ENCODE results near the gene LRRTM3.

LRRTM3 gene

DNA sequence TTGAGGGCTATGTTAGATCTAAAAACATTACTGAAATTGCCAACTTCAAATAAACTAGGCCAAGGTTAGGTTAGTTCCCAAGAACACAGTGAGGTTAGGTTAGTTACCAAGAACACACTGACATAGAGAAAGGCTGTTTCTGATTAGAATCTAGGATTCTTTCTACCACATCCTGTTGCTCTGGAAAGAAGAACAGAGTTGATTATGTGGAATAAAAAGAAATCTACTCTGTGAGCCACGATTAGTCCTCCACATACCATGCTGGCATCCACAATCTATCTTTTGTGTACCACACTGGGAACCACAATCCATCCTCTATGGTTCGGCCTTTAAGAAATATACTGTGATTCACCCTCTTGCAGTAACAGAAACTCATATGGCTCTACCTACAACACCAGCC, 91.4 kb downstream of the LRRTM3 start:
- Histone ChIP-seq H3K9me3 (ENCODE audit: control insufficient read depth in 2 of 2, low read length in 2 of 2) (no peaks in the 10 kb centered on the region), H3K4me1 (ENCODE audit: control insufficient read depth, insufficient read depth, low read length) (no peaks in the 10 kb centered on the region), H3K9ac (ENCODE audit: low read length in 2 of 2) (no peak overlapping the region), H3K27ac (ENCODE audit: low read length) (no peak overlapping the region), H3K4me3 (ENCODE audit: low read length in 2 of 2) (no peak overlapping the region), H3K36me3 (ENCODE audit: control insufficient read depth in 2 of 2, insufficient read depth in 2 of 2, low read length in 2 of 2) (no peaks in the 10 kb centered on the region), H3K27me3 (ENCODE audit: control insufficient read depth in 1 of 2, insufficient read depth in 2 of 2, low read length in 2 of 2) (no peaks in the 10 kb centered on the region)

DNA sequence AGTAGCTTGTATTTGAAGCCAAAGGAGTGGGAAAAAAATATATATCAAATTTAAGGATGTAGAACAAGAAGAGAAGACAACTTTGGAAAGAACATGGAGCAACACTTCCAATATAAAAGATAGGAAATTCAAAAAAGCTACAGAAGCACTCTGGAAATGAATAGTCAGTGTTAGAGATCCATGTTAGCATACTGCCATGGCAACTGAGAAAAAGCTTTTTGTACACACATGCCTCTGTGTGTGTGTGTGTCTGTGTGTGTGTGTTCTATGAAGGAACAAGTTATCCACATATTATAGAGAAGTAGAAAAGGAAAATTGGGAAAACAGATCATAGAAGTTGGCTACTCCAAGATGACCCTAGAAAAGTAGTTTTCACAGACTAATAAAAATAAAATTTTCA, 96.3 kb downstream of the LRRTM3 start:
- Histone ChIP-seq H3K9ac (ENCODE audit: low read length in 2 of 2) (no peak overlapping the region), H3K4me1 (ENCODE audit: control insufficient read depth, insufficient read depth, low read length) (no peaks in the 10 kb centered on the region), H3K4me3 (ENCODE audit: low read length in 2 of 2) (no peak overlapping the region), H3K9me3 (ENCODE audit: control insufficient read depth in 2 of 2, low read length in 2 of 2) (no peaks in the 10 kb centered on the region), H3K36me3 (ENCODE audit: control insufficient read depth in 2 of 2, insufficient read depth in 2 of 2, low read length in 2 of 2) (no peaks in the 10 kb centered on the region), H3K27ac (ENCODE audit: low read length) (no peak overlapping the region), H3K27me3 (ENCODE audit: control insufficient read depth in 1 of 2, insufficient read depth in 2 of 2, low read length in 2 of 2) (no peaks in the 10 kb centered on the region)

DNA sequence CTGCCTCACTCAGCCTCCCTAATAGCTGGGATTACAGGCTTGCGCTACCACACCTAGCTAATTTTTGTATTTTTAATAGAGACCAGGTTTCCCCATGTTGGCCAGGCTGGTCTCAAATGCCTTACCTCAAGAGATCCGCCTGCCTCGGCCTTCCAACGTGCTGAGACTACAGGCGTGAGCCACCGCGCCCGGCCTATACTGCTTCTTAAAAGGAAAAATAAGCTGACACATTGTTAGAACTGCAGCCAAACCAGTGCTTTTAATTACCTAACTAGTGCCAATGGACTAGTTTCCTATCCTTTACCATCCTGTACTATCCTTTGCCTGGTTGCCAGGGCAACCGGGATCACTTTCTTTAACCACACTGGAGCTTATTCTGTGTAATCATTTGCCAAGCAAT, 108.0 kb downstream of the LRRTM3 start:
- Histone ChIP-seq H3K9me3 (ENCODE audit: control insufficient read depth in 2 of 2, low read length in 2 of 2) (no peaks in the 10 kb centered on the region), H3K27me3 (ENCODE audit: control insufficient read depth in 1 of 2, insufficient read depth in 2 of 2, low read length in 2 of 2) (no peaks in the 10 kb centered on the region), H3K36me3 (ENCODE audit: control insufficient read depth in 2 of 2, insufficient read depth in 2 of 2, low read length in 2 of 2) (no peaks in the 10 kb centered on the region), H3K9ac (ENCODE audit: low read length in 2 of 2) (no peak overlapping the region), H3K4me1 (ENCODE audit: control insufficient read depth, insufficient read depth, low read length) (no peaks in the 10 kb centered on the region), H3K4me3 (ENCODE audit: low read length in 2 of 2) (no peak overlapping the region), H3K27ac (ENCODE audit: low read length) (no peak overlapping the region)

DNA sequence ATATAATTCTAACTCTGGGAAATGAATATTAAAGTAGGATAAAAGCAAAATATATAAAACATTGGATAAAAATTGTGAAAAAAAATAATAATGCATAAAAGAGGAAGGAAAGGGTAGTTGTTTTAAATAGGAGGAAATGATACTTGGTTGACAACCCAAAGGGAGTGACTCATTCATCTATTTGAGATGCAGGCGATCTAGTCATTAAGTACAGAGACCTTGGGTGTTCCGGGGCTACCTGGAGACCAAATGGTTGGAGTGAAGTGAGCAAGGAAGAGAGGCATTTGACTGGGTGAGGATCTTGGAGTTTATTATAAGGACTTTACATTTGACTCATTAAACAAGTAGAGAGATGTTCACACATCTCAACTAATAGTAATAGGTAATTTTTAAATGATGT, 111.0 kb downstream of the LRRTM3 start:
- no peak overlapping the region for H3K27ac ChIP-seq (ENCODE audit: low read length)
- H3K9ac ChIP-seq (ENCODE audit: low read length in 2 of 2): no peak overlapping the region
- H3K36me3 ChIP-seq (ENCODE audit: control insufficient read depth in 2 of 2, insufficient read depth in 2 of 2, low read length in 2 of 2): no peaks in the 10 kb centered on the region
- no peaks in the 10 kb centered on the region for H3K4me1 ChIP-seq (ENCODE audit: control insufficient read depth, insufficient read depth, low read length)
- H3K9me3 ChIP-seq (ENCODE audit: control insufficient read depth in 2 of 2, low read length in 2 of 2): no peaks in the 10 kb centered on the region
- H3K4me3 ChIP-seq (ENCODE audit: low read length in 2 of 2): no peak overlapping the region
- no peaks in the 10 kb centered on the region for H3K27me3 ChIP-seq (ENCODE audit: control insufficient read depth in 1 of 2, insufficient read depth in 2 of 2, low read length in 2 of 2)

DNA sequence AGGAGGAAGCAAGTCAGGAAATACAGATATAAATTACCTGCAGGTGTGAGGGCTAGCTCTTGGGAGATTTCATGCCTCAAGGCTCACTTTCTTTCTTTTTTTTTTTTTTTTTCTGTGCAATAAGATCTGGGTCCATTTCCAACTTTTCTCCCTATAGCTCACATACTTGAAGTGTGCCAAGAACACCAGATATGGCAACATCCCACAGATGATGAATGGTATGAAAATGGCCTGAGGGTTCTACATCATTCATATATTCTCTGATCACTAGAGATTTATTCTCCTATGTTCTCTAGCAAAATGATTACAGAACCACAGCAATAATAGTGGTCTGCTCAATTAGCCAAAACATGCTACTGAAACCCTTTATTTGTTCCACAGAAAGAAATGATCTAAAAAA, 117.2 kb downstream of the LRRTM3 start:
- H3K9ac ChIP-seq (ENCODE audit: low read length in 2 of 2): no peak overlapping the region
- H3K27me3 ChIP-seq (ENCODE audit: control insufficient read depth in 1 of 2, insufficient read depth in 2 of 2, low read length in 2 of 2): no peaks in the 10 kb centered on the region
- no peak overlapping the region for H3K4me3 ChIP-seq (ENCODE audit: low read length in 2 of 2)
- no peaks in the 10 kb centered on the region for H3K9me3 ChIP-seq (ENCODE audit: control insufficient read depth in 2 of 2, low read length in 2 of 2)
- no peaks in the 10 kb centered on the region for H3K36me3 ChIP-seq (ENCODE audit: control insufficient read depth in 2 of 2, insufficient read depth in 2 of 2, low read length in 2 of 2)
- H3K4me1 ChIP-seq (ENCODE audit: control insufficient read depth, insufficient read depth, low read length): no peaks in the 10 kb centered on the region
- no peak overlapping the region for H3K27ac ChIP-seq (ENCODE audit: low read length)

DNA sequence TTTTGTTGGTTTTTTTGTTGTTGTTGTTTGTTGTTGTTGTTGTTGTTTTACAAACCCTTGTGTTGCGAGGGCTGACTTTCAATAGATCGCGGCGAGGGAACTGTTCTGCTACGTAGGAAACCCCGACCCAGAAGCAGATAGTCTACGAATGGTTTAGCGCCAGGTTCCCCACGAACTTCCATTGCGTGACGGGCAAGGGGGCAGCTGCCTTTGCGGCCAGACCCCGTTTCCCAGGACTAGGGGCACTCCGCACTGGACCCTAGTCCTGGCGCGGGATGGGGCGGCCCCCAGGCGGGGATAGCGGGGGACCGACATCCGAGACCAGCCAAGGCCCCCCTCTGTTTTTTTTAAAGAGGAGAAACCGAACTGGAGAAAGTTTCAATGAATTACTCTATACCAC, 119.6 kb downstream of the LRRTM3 start:
- H3K36me3 ChIP-seq (ENCODE audit: control insufficient read depth in 2 of 2, insufficient read depth in 2 of 2, low read length in 2 of 2): no peaks in the 10 kb centered on the region
- H3K4me1 ChIP-seq (ENCODE audit: control insufficient read depth, insufficient read depth, low read length): no peaks in the 10 kb centered on the region
- H3K9ac ChIP-seq (ENCODE audit: low read length in 2 of 2): no peak overlapping the region
- no peaks in the 10 kb centered on the region for H3K27me3 ChIP-seq (ENCODE audit: control insufficient read depth in 1 of 2, insufficient read depth in 2 of 2, low read length in 2 of 2)
- no peak overlapping the region for H3K4me3 ChIP-seq (ENCODE audit: low read length in 2 of 2)
- no peak overlapping the region for H3K27ac ChIP-seq (ENCODE audit: low read length)
- no peaks in the 10 kb centered on the region for H3K9me3 ChIP-seq (ENCODE audit: control insufficient read depth in 2 of 2, low read length in 2 of 2)

DNA sequence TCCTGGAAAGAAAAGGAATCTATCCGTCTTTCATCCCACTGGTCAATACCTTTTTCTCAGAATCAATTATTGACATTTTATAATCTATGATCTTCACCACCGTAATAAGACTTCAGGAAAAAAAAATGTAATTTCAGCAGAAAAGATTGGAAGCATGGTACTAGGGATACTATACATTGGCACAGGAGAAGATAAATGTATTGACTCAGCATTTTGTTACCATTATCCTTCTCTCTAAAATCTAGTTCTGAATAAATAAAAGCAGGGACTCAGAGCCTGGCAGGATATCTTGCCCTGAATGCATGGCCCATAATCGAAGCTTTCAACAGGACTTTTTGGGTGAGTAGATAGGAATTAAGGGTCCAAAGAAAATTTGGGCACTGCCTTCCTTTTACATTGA, 120.7 kb downstream of the LRRTM3 start:
- H3K4me3 ChIP-seq (ENCODE audit: low read length in 2 of 2): no peak overlapping the region
- no peak overlapping the region for H3K9ac ChIP-seq (ENCODE audit: low read length in 2 of 2)
- no peaks in the 10 kb centered on the region for H3K27me3 ChIP-seq (ENCODE audit: control insufficient read depth in 1 of 2, insufficient read depth in 2 of 2, low read length in 2 of 2)
- no peaks in the 10 kb centered on the region for H3K36me3 ChIP-seq (ENCODE audit: control insufficient read depth in 2 of 2, insufficient read depth in 2 of 2, low read length in 2 of 2)
- no peak overlapping the region for H3K27ac ChIP-seq (ENCODE audit: low read length)
- H3K9me3 ChIP-seq (ENCODE audit: control insufficient read depth in 2 of 2, low read length in 2 of 2): no peaks in the 10 kb centered on the region
- H3K4me1 ChIP-seq (ENCODE audit: control insufficient read depth, insufficient read depth, low read length): no peaks in the 10 kb centered on the region

DNA sequence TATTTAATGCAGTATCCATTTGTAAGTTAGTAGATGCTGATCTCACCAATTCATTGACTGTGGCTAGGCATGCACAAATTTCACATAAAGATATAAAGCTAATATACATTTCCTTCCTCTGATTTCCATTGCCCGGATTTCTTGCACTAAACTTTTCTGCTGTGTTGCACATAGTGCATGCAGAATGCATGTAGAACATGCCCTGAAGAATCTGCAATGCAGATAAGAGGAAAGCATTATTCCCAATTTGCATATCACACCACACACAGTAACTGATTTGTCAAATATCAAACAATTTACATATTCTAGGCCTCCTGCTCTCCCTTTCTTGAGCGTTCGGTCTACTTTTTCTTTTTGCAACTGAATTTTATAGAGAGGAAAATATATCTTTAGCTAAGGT, 124.2 kb downstream of the LRRTM3 start:
- Histone ChIP-seq H3K27ac (ENCODE audit: low read length) (no peak overlapping the region), H3K36me3 (ENCODE audit: control insufficient read depth in 2 of 2, insufficient read depth in 2 of 2, low read length in 2 of 2) (no peaks in the 10 kb centered on the region), H3K4me3 (ENCODE audit: low read length in 2 of 2) (no peak overlapping the region), H3K4me1 (ENCODE audit: control insufficient read depth, insufficient read depth, low read length) (no peaks in the 10 kb centered on the region), H3K27me3 (ENCODE audit: control insufficient read depth in 1 of 2, insufficient read depth in 2 of 2, low read length in 2 of 2) (no peaks in the 10 kb centered on the region), H3K9me3 (ENCODE audit: control insufficient read depth in 2 of 2, low read length in 2 of 2) (no peaks in the 10 kb centered on the region), H3K9ac (ENCODE audit: low read length in 2 of 2) (no peak overlapping the region)

DNA sequence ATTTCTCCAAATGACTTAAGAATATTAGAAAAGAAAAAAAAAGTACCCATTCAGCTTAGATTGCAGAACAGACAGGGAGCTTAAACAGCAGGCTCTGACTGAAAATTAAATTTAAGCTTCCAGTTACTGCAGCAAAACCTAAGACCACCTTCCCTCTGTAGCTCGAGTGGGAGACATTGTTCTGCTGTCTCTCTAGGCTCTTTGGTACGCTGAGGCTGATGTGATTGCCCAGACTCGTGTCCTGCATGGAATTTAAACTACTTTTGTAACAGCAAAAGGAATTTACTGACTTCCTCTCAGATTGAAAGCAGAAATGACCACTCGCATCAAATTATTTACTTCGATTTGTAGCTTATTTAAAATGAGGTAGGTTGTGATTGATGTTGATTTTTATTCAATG, 124.6 kb downstream of the LRRTM3 start:
- H3K9me3 ChIP-seq (ENCODE audit: control insufficient read depth in 2 of 2, low read length in 2 of 2): no peaks in the 10 kb centered on the region
- H3K4me3 ChIP-seq (ENCODE audit: low read length in 2 of 2): no peak overlapping the region
- no peak overlapping the region for H3K9ac ChIP-seq (ENCODE audit: low read length in 2 of 2)
- no peaks in the 10 kb centered on the region for H3K36me3 ChIP-seq (ENCODE audit: control insufficient read depth in 2 of 2, insufficient read depth in 2 of 2, low read length in 2 of 2)
- H3K27me3 ChIP-seq (ENCODE audit: control insufficient read depth in 1 of 2, insufficient read depth in 2 of 2, low read length in 2 of 2): no peaks in the 10 kb centered on the region
- no peak overlapping the region for H3K27ac ChIP-seq (ENCODE audit: low read length)
- no peaks in the 10 kb centered on the region for H3K4me1 ChIP-seq (ENCODE audit: control insufficient read depth, insufficient read depth, low read length)

DNA sequence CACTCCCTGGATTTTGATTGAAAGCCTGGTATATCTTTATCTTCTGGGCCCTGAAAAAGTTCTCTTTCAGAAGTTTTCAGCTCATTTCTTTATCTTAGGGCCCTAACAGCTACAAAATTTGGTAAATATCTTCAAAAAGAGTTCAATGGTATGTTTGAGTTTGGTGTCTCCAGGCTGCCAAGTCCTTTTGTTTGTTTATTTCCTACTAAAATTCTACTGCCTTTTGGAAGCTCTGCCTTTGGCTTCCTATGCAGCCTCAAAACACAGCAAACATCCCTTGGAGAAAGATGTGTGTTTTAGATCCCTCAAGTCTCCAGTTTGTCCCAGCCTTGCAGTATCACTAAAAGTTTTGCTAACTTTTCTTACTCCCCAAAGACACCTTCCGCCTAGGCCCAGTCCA, 146.8 kb downstream of the LRRTM3 start:
- Histone ChIP-seq H3K9ac (ENCODE audit: low read length in 2 of 2) (no peak overlapping the region), H3K27ac (ENCODE audit: low read length) (no peak overlapping the region), H3K4me1 (ENCODE audit: control insufficient read depth, insufficient read depth, low read length) (no peaks in the 10 kb centered on the region), H3K9me3 (ENCODE audit: control insufficient read depth in 2 of 2, low read length in 2 of 2) (no peaks in the 10 kb centered on the region), H3K4me3 (ENCODE audit: low read length in 2 of 2) (no peak overlapping the region), H3K36me3 (ENCODE audit: control insufficient read depth in 2 of 2, insufficient read depth in 2 of 2, low read length in 2 of 2) (no peaks in the 10 kb centered on the region), H3K27me3 (ENCODE audit: control insufficient read depth in 1 of 2, insufficient read depth in 2 of 2, low read length in 2 of 2) (no peaks in the 10 kb centered on the region)

DNA sequence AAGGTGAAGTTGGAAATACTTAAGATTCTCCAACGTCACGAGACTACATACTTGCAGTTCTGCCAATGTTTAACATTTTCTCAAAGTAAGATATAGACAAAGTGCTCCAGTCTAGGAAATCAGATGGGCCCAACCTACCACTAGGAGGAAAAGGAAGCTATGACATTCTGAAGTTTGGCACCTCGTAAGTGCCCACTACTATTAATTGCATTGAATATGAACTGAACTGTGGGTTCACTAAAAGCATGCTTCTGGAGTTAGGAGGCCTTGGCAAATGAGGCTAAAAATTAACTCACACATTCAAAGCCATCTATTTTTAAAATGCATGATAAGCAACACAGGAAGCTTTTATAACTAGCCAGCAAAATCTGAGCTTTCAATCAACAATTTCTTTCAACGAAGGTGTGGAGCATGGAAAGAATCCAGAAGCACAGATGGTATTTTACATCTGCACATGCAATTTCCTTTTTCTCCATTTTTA, 149.7 kb downstream of the LRRTM3 start:
- H3K9me3 ChIP-seq (ENCODE audit: control insufficient read depth in 2 of 2, low read length in 2 of 2): no peaks in the 10 kb centered on the region
- H3K36me3 ChIP-seq (ENCODE audit: control insufficient read depth in 2 of 2, insufficient read depth in 2 of 2, low read length in 2 of 2): no peaks in the 10 kb centered on the region
- no peak overlapping the region for H3K4me3 ChIP-seq (ENCODE audit: low read length in 2 of 2)
- H3K27ac ChIP-seq (ENCODE audit: low read length): no peak overlapping the region
- H3K4me1 ChIP-seq (ENCODE audit: control insufficient read depth, insufficient read depth, low read length): no peaks in the 10 kb centered on the region
- no peaks in the 10 kb centered on the region for H3K27me3 ChIP-seq (ENCODE audit: control insufficient read depth in 1 of 2, insufficient read depth in 2 of 2, low read length in 2 of 2)
- H3K9ac ChIP-seq (ENCODE audit: low read length in 2 of 2): no peak overlapping the region

DNA sequence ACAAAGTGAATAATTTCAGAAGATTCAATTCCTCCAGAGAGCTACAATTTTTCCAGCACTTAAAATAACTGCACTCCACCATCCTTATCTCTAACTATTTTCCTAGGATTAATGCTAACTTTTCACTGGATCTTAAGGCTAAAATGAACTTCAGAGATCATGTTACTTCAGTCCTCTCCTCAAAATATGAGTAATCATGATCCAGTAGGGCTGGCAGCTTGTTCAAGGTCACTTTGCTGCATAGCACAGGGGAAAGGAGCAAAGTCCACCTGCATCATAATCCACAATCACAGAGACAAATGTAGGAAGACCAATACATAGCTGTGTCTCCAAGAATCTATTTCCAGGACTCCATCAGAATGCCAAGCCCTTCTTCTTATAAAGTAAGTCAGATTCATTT, 150.3 kb downstream of the LRRTM3 start:
- Histone ChIP-seq H3K4me1 (ENCODE audit: control insufficient read depth, insufficient read depth, low read length) (no peaks in the 10 kb centered on the region), H3K4me3 (ENCODE audit: low read length in 2 of 2) (no peak overlapping the region), H3K36me3 (ENCODE audit: control insufficient read depth in 2 of 2, insufficient read depth in 2 of 2, low read length in 2 of 2) (no peaks in the 10 kb centered on the region), H3K27ac (ENCODE audit: low read length) (no peak overlapping the region), H3K9me3 (ENCODE audit: control insufficient read depth in 2 of 2, low read length in 2 of 2) (no peaks in the 10 kb centered on the region), H3K27me3 (ENCODE audit: control insufficient read depth in 1 of 2, insufficient read depth in 2 of 2, low read length in 2 of 2) (no peaks in the 10 kb centered on the region), H3K9ac (ENCODE audit: low read length in 2 of 2) (no peak overlapping the region)

All from stomach smooth muscle (tissue), 2 donors.